HL-60 (cell line): ENCODE data around the gene GALNT5.

Source experiments
- POLR2AphosphoS5 ChIP-seq: IDR thresholded peaks from 2 replicates; pipeline ENCODE4 v1.6.1; 2012; ENCODE audit warnings: low read depth
- TF ChIP-seq, protein P1 (sequence below): IDR thresholded peaks from one replicate; pipeline ENCODE4 v1.5.1; 2011; ENCODE audit warnings: low read length, control low read depth, inconsistent platforms; ENCODE audit not compliant: insufficient read depth

GRCh38 chr2:157231476-157231875 is 26.0 kb upstream of the GALNT5 start:
- TF ChIP-seq, protein P1, sequence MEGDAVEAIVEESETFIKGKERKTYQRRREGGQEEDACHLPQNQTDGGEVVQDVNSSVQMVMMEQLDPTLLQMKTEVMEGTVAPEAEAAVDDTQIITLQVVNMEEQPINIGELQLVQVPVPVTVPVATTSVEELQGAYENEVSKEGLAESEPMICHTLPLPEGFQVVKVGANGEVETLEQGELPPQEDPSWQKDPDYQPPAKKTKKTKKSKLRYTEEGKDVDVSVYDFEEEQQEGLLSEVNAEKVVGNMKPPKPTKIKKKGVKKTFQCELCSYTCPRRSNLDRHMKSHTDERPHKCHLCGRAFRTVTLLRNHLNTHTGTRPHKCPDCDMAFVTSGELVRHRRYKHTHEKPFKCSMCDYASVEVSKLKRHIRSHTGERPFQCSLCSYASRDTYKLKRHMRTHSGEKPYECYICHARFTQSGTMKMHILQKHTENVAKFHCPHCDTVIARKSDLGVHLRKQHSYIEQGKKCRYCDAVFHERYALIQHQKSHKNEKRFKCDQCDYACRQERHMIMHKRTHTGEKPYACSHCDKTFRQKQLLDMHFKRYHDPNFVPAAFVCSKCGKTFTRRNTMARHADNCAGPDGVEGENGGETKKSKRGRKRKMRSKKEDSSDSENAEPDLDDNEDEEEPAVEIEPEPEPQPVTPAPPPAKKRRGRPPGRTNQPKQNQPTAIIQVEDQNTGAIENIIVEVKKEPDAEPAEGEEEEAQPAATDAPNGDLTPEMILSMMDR = no peak
- TF ChIP-seq POLR2AphosphoS5 = no peak
